DMS53 treated with DMSO at 0.1 percent for 48 hours (cell line): Measurements from ENCODE around the gene SBNO1.
A peak's percentile ranks its signal among the peaks of the same experiment; 100 is the strongest.
"Not testable (repeated sequence)": the region's sequence is repeated elsewhere in the genome, so short reads cannot be mapped to it uniquely, and the experiment has no call there.

Experiments used
- DNase-seq: peaks from one replicate; lab custom pipeline; 2025; ENCODE audit not compliant: unreplicated experiment; lab: John Stamatoyannopoulos, UW

The SBNO1 gene

DNA sequence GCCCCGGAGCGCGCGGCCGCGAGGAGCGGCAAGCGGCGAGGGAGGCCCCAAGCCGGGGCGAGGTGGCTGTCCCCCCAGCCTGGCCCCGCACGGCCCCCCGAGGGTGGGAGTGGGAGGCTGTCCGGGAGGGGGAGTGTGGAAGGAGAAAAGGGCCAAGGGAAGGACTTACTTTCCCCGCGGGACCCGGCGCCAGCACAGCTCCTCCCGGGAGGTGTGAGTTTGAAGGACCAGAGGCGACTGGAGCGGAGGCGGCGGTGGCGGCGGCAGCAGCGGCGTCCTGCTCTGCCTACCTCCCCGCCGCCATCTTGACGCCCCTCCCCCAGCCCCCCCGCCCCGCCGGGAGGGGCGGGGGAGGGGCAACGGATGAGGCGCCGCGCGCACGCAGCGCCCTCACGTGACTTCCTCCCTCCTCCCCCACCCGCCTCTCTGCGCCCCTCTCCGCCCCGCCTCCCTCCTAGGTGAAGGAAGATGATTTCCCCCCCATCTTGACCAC lies at the start of gene SBNO1:
Gene SBNO1 (minus strand): TSS at position 316 of the 493 bp plus-strand sequence. CDS start 14,406 bp downstream, outside the sequence.
- peak; percentile 90 for DNase-seq

- no peak for DNase-seq
These were observed 45.4 kb upstream of the SBNO1 start for GRCh38 chr12:123410041-123410412.

DNA sequence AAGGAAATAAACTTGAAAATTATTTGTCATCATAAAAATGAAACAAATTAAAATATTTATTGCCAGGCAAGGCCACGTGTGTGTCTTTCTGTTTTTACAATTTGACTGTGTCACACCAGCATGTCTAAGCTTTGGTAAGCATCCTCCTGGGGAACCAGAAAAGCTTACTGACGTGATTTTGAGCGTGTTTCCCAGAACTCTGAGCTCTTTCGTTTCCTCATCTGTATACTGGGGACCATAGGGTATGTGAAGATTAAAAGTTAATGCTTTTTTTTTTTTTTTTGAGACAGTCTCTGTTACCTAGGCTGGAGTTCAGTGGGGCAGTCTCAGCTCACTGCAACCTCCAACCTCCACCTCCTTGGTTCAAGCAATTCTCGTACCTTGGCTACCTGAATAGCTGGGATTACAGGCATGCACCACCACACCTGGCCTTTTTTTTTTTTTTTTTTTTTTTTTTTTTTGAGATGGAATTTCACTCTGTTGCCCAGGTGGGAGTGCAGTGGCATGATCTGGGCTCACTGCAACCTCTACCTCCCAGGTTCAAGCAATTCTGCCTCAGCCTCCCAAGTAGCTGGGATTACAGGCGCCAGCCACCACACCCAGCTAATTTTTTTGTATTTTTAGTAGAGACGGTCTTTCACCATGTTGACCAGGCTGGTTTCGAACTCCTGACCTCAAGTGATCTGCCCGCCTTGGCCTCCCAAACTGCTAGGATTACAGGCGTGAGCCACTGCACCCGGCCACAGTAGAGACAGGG lies 44.8 kb upstream of the SBNO1 start:
- DNase-seq: not testable (repeated sequence)

GRCh38 chr12:123408619-123409018 lies 44.0 kb upstream of the SBNO1 start:
- DNase-seq: not testable (repeated sequence)

- not testable (repeated sequence) for DNase-seq
These were observed 43.3 kb upstream of the SBNO1 start for GRCh38 chr12:123407934-123408333.

DNA sequence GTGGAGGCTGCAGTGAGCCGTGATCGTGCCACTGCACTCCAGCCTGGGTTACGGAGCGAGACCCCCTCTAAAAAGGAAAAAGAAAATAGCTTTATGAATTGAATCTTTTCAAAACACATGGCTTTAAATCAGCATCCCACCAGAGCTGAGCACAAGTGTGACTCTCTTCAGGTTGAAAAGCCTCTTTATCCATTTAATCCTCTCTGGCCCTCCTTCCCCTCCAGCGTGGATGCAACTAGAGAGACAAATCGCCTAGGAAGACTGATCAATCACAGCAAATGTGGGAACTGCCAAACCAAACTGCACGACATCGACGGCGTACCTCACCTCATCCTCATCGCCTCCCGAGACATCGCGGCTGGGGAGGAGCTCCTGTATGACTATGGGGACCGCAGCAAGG lies 42.6 kb upstream of the SBNO1 start:
- not testable (repeated sequence) for DNase-seq

DNA sequence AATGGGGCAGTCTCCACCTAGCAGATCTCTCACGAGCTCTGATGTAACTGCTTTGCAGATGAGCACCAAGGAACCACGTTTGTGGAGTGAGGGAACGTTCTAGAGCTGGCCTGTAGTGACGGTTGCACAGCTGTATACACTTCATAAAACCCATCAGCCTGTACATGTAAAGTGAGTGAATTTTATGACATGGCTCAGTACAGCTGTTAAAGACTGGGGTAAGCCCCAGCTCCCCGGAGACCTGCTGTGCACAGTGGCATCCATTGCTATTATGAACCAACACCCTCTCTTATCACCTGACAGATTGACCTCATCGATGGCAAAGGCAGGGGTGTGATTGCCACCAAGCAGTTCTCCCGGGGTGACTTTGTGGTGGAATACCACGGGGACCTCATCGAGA lies 39.9 kb upstream of the SBNO1 start:
- no peak for DNase-seq

DNA sequence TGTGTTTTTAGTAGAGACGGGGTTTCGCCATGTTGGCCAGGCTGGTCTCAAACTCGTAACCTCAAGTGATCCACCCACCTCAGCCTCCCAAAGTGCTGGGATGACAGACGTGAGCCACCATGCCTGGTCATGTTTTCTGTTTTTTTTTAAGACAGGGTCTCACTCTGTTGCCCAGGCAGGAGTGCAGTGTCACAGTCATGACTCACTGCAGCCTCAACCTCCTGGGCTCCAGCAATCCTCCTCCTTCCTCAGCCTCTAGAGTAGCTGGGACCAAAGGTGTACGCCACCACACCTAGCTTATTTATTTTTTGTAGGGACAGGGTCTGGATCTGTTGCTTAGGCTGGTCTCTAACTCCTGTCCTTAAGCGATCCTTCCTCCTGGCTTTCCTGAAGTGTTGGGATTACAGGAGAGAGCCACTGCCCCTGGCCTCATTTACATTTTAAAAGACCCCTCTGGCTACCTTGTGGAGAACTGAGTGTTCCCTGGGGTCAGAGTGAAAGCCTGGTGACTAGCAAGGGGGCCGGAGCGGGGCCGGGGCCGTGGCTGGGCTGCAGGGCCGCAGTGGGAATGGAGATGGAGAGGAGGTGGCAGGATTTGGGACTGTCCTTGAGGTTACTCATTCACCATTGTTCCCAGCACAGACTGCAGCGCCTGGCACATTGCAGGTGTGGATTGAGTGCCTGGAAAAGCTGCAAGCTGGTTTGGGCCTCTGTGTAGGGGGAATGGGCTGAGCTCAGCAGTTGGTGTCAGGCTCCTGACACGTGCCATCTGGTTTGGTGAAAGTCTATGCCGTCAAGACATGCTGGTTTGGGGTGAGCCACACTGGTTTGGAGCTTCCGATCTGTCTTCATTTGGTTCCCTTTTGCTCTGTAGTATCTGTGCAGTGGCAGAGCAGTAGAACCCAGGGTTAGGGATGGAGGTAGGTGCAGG lies 37.4 kb upstream of the SBNO1 start:
- DNase-seq: no peak

GRCh38 chr12:123399255-123399617 lies 34.6 kb upstream of the SBNO1 start:
- DNase-seq: no peak

DNA sequence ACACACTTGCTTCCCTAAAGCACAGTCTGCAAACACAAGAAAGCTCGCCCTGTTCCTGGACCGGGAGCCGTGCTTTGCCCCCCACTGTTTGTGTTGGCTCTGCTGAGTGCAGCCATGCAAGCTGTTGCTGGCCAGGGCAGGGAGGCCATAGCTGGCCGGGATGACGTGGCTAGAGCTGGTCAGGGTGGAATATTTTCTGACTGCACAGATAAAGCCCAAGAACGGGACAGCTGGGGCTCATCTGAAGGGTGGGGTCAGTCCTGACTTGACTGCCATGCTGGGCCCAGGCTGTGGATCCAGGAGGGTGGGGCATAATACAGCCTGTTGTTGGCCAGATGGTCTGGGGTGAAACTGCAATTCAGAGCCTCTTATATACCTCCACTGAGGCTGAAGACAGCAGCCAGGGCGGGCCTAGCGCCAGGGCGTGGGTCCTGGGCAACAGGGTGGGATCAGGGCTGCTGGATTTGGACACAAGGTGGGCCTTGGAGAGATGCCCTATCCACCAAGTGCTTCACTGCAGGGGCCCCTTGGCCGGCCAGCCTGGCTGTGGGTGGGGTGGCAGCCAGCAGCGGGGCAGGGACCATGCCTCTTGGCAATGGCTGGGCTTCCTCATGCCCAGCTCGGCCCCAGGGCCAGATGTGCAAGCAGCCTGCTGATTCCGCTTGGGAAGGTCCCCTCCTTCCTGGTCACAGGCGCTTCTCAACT lies 34.1 kb upstream of the SBNO1 start:
- DNase-seq: no peak

DNA sequence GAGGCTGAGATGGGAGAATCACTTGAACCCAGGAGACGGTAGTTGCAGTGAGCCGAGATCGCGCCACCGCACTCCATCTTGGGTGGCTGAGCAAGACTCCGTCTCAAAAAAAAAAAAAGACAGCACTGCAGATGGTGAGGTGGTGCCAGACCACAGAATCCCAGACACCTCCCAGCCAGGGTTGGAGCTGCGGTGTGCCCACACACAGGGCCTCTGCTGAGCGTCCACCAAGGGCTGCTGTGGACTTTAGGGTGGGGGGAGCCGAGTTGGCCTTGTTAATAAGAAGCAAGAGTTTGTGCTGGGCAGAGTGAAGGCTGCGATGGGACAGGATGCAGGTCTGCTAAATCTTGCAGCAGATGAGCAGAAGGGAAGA lies 33.5 kb upstream of the SBNO1 start:
- DNase-seq: no peak

- DNase-seq: no peak
These were observed 32.8 kb upstream of the SBNO1 start for GRCh38 chr12:123397400-123397799.

DNA sequence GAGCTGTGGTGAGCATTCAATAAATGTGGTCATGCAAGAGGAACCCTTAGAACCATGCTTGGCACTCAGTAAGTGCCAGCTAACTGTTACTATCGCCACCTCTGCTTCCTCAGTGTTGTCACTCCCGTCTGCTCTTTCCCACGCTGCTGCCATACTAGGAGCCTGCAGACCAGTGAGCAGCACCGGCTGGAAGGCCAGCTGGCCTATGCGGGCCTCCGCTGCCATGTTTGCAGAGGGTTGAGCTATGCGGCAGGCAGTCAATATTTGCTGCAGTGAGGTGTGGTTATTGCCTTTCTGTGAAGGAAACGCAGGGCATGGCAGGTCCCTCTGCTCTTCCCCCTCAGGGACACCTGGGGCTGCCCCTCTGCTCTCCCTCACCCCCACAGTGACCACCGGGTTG lies 32.3 kb upstream of the SBNO1 start:
- DNase-seq: no peak

DNA sequence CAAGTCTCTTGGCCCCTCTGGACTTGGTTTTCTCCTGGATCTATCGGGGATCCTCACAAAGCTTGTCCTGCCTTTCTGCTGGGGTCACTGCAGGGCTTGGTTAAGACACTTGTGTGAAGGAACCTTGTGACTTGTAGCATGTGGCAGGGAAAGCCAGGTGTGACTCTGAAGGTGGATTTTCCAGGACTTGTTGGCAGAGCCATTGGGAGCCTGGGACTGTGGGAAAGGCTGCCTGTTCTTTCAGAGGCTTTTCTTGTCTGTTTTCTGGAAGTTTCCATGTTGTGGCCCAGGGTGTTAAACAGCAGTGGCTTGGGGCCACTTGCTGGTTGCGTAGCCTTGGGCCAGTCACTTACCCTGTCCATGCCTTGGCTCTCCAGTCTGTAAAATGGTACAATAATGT lies 31.9 kb upstream of the SBNO1 start:
- DNase-seq: no peak

GRCh38 chr12:123395236-123395635 lies 30.6 kb upstream of the SBNO1 start:
- DNase-seq: no peak

GRCh38 chr12:123393747-123394146 lies 29.1 kb upstream of the SBNO1 start:
- no peak for DNase-seq

GRCh38 chr12:123391546-123392343 lies 27.1 kb upstream of the SBNO1 start:
- DNase-seq: no peak

- DNase-seq: no peak
These were observed 26.1 kb upstream of the SBNO1 start for GRCh38 chr12:123390498-123391426.

DNA sequence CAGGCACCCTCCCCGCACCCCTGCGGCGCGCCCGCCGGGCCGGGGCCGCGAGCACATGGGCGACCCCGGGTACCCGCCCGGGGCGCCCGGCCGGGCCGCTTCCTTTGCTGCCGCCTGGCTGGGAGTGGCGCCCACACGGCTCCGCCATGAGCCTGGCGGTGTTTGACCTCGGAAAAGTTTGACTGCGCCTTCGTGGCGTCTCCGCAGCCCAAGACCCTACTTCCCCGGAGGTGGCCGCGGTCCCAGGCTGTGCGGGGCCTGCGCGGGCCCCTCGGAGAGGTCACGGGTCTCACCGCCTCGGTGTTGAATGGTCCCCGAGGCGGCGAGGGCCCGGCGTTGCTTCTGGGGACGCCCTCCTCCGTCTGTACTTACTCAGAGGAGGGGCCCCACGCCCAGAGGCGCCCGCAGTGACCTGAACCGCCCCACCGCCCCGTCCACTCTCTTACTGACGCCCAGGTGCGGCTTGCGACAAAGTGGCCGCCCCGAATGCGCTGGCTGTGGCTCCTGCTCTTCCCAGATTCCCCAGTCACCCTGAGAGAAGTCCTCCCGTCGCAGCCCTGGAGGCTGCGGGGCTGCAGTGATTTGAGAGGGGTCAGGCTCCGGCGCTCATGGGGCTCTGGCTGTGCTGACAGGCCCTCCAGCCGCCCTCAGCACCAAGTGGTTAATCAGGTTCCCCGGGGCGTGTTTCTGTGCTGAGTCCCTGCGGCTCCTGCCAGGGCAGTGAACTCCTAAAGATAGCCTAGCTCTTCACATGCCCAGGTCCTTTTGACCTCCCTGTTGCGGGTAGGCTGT lies 25.1 kb upstream of the SBNO1 start:
- no peak for DNase-seq
